ENCODE measurements around the gene CTNS.

The CTNS gene

DNA sequence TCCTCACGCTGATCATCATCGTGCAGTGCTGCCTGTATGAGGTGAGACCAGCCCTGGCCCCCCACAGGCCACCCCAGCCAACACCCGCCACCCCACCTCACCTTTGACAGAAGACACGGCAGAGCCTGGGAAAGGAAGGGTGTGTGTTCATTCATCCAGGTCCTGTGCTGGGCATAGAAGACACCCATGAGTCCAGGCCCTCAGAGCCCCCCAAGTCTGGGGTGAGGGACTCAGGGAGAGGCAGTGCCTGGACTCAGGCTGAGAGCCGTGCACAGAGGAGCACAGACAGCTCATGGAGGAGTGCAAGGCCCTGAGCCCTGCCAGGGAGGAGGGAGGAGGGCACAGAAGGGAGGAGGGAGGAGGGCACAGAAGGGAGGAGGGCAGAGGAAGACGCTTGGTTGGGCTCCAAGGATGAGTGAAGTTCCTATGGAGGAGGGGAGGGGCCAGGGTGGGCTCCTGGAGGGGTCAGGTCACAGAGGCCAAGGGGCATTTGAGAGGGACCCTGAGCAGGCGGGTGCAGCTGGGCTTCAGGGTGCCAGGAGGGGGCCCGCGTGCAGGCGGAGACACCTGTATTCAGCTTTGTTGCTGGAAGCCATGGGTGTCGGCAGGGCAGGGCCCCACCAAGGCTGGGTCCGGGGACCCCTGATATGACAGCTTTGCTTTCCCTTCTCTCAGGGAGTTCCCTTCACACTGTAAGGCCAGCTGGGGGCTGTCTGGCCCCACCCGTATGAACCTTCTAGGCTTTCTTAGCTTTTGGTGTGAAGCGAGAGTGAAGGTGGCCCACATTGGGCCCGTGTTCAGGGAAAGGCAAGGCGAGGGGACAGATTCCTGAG lies 20.4 kb downstream of the CTNS start:
- H4K20me1 ChIP-seq: no peaks in the 10 kb centered on the region
- no peak overlapping the region for H3K9ac ChIP-seq
- TF ChIP-seq Cebpa-rat (IDR thresholded peaks at IDR 0.05): no peak

DNA sequence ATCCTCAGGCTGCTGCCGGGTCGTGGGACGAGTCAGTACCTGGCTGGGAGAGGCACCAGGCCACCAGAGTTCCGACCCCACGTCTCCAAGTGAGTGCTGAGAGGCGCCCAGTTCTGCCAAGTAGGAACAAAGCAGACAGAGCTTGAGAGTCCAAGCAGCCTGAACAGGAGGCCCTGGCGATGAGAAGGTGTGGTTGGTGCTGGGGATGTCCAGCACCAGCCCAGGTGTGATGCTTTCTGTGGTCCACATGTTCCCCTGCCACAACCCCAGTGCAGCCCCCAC lies 21.0 kb downstream of the CTNS start:
- no peaks in the 10 kb centered on the region for H3K27me3 ChIP-seq
- H3K4me1 ChIP-seq: no peaks in the 10 kb centered on the region
- H3K4me2 ChIP-seq: no peak overlapping the region
- no peak overlapping the region for H3K27ac ChIP-seq
- H3K36me3 ChIP-seq: peaks cover 68% of the 10 kb centered on the region
- H4K20me1 ChIP-seq: no peaks in the 10 kb centered on the region
- no peak overlapping the region for H3K4me3 ChIP-seq
- no peak overlapping the region for H3K9ac ChIP-seq
- no peaks in the 10 kb centered on the region for H3K9me3 ChIP-seq
- TF ChIP-seq Cebpa-rat (IDR thresholded peaks at IDR 0.05): no peak

More for the DNA sequence above, 20.4 kb downstream of the CTNS start:
- Histone ChIP-seq H3K36me3 (peaks cover 62% of the 10 kb centered on the region), H3K9me3 (no peaks in the 10 kb centered on the region), H3K4me1 (no peaks in the 10 kb centered on the region), H3K27me3 (no peaks in the 10 kb centered on the region), H3K4me3 (no peak overlapping the region), H3K4me2 (no peak overlapping the region), H3K27ac (no peak overlapping the region)

DNA sequence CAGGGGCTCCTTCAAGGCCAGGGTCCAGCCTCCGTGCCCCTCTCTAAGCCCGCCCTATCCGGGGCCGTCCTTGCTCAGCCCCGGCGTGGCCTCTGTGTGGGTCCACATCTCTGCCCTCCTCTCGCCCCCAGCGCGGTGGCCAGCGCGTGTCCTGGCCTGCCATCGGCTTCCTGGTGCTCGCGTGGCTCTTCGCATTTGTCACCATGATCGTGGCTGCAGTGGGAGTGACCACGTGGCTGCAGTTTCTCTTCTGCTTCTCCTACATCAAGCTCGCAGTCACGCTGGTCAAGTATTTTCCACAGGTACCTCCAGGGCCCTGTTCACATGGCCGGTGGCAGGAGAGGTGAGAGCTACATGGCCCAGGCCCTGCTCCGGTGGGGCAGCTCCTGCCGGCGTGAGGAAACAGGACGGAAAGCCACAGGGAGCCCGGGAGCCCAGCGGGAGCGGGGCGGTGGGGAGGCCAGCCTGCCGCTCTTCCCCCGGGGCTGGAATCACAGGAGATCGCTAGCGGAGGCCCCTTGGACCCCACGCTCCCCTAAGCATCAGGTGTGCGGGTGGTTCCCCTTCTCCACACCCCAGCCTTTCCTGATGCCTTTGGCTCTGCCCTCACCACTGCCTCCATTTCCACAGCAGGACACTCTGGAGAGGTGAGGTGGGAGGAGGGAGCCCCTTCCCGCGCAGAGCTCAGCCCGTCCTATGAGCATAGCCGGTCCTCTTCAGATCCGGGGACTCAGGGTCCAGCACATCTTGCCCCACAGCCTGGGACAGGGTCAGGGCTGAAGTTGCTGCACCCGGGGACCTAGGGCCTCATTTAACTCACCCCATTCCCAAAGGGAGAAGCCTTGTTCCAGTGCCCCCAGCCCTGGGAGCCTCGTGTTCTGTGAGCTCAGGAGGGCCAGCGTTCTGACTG lies 21.6 kb downstream of the CTNS start:
- Histone ChIP-seq H4K20me1 (no peaks in the 10 kb centered on the region), H3K4me3 (no peak overlapping the region), H3K4me2 (no peak overlapping the region), H3K36me3 (peaks cover 68% of the 10 kb centered on the region), H3K9ac (no peak overlapping the region), H3K4me1 (no peaks in the 10 kb centered on the region), H3K9me3 (no peaks in the 10 kb centered on the region), H3K27ac (no peak overlapping the region), H3K27me3 (no peaks in the 10 kb centered on the region)
- no peak for TF ChIP-seq Cebpa-rat (IDR thresholded peaks at IDR 0.05)

DNA sequence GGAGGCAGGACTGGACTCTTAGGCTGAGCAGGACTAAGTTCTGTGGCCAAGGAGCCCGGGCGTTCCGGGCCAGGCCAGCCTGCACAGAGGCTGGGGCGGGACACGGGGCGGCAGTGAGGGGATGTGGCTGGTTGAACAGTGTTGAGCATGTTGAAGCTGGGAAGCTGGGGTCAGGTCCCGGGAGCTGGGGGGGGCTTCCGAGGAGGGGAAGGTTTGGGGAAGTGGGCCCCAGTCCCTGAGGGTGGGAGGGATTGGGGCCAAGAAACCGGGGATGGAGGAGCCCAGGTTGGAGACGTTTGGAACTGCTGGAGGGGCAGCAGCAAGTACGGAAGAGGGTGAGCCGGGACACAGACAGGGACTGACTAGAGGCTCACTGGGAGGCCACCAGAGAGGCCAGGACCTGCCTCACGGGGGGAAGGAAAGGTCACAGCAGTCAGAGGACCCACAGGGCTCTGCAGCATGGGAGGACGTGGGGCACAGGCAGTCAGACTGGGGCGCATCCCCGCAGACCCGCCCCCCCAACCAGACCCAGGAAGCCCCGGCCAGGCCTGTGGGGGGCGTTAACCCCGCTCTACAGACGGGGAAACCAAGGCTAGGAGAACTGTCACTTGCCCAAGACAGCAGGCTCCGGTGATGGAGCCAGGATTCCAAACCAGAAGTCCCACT lies 22.4 kb downstream of the CTNS start:
- Histone ChIP-seq H3K36me3 (peaks cover 72% of the 10 kb centered on the region), H3K9me3 (no peaks in the 10 kb centered on the region), H3K9ac (no peak overlapping the region), H3K27me3 (no peaks in the 10 kb centered on the region), H3K4me1 (no peaks in the 10 kb centered on the region), H3K27ac (no peak overlapping the region), H3K4me3 (no peak overlapping the region), H4K20me1 (no peaks in the 10 kb centered on the region), H3K4me2 (no peak overlapping the region)
- TF ChIP-seq Cebpa-rat (IDR thresholded peaks at IDR 0.05): no peak

DNA sequence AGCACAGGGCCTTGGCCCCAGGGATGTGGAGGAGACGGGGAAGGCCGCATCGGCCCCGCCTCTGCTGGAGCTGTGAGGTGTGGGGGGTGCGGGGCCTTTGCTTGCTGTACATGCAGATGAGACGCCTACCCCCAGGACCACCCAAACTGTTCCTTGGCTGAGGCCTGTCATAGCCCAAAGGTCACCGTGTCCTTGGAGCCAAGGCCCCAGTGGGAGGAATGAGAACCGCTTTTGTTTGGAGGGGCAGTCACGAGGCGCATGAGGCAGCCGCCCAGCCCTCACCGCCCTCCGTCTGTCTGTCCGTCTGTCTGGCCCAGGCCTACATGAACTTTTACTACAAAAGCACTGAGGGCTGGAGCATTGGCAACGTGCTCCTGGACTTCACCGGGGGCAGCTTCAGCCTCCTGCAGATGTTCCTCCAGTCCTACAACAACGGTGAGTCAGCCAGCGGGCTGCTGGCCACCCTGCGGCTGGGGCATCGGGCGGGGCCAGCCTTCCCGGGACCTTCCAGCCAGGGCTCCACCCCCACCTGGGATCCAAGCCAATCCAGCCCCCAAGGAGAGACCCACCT lies 23.1 kb downstream of the CTNS start:
- TF ChIP-seq Cebpa-rat (IDR thresholded peaks at IDR 0.05): no peak
- Histone ChIP-seq H3K4me2 (no peak overlapping the region), H4K20me1 (0 out of 2 replicates have a peak, but pooled peaks cover 6% of the 10 kb centered on the region), H3K9me3 (no peaks in the 10 kb centered on the region), H3K36me3 (peaks cover 79% of the 10 kb centered on the region), H3K4me1 (no peaks in the 10 kb centered on the region), H3K4me3 (no peak overlapping the region), H3K27ac (no peak overlapping the region), H3K27me3 (no peaks in the 10 kb centered on the region), H3K9ac (no peak overlapping the region)

DNA sequence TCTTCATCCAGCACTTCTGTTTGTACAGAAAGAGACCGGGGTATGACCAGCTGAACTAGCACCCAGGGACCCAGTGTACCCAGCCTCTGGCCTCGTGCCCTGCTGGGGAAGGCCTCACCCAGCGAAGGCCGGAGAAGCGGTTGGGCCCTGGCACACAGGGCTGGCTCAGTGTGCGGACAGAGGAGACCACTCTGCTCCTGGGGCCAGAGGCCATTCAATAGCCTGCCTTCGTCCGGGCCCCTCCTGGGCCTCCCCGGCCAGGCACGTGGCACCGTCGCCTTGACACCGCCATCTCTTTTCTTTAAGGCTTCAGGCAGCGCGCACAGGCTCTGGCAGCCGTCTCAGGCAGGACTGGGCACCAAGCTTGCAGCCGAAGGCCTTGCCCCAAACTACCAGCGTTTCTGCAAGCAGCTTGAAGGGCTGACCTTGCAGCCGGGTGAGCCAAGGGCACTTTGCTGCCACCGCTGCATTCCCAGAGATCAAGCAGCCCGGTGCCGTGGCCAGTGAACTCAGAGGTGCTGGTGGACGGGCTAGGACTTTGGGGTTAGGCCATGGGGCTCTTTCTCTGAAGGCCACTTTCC lies 23.8 kb downstream of the CTNS start:
- H3K27ac ChIP-seq: no peak overlapping the region
- TF ChIP-seq Cebpa-rat (IDR thresholded peaks at IDR 0.05): no peak
- 0 out of 2 replicates have a peak, but pooled peaks cover 11% of the 10 kb centered on the region for H4K20me1 ChIP-seq
- peaks cover 75% of the 10 kb centered on the region for H3K36me3 ChIP-seq
- no peak overlapping the region for H3K4me2 ChIP-seq
- H3K9ac ChIP-seq: no peak overlapping the region
- no peaks in the 10 kb centered on the region for H3K4me1 ChIP-seq
- no peak overlapping the region for H3K4me3 ChIP-seq
- no peaks in the 10 kb centered on the region for H3K9me3 ChIP-seq
- no peaks in the 10 kb centered on the region for H3K27me3 ChIP-seq

DNA sequence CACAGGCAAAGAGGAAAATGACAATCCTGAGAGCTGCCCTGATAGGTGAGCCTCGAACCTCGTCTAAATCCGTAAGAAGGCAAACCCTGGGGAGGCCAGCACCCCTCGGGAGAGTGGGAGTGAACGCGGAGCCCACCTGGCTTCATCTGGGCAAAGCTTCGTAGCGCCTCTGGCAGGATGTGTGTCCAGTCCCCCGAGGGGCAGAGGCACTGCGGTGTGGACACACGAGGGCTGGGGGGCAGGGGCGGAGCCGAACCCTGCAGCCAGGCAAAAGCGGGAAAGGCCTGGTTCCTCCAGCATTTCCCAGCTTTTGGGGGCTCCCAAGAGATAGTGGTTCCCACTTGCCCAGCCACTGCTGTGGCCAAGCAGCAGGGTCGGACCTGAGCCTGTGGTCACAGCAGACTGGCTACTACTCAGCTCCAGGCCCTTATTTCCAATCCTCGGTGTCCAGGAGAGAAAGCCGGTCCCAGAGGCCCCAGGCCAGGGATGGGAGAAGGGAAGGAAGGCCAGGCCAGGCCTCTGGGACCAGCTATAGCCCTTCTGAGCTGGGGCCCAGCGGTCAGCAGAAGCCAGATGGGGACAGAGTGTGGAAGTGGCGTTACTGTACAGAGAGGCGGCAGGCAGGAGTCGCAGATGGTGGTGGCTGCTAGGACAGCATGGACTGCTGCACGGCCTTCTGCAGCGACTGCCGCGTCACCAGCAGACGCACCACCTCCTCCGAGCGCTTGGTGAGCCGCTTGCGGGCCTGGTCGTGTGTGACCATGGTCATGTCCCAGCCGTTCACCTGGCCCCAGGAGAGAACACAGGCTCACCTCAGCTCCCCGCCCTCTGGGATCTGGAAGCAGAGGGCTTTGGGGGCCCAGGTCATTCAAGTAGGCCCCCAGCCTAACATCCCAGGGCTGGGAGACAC lies 26.8 kb downstream of the CTNS start:
- no peak overlapping the region for H3K4me2 ChIP-seq
- H3K9ac ChIP-seq: no peak overlapping the region
- peaks cover 62% of the 10 kb centered on the region for H3K36me3 ChIP-seq
- H3K9me3 ChIP-seq: no peaks in the 10 kb centered on the region
- no peak overlapping the region for H3K27ac ChIP-seq
- no peak overlapping the region for H3K4me3 ChIP-seq
- TF ChIP-seq Cebpa-rat (IDR thresholded peaks at IDR 0.05): no peak
- peaks cover 35% of the 10 kb centered on the region for H4K20me1 ChIP-seq
- H3K4me1 ChIP-seq: peaks cover 22% of the 10 kb centered on the region
- no peaks in the 10 kb centered on the region for H3K27me3 ChIP-seq

DNA sequence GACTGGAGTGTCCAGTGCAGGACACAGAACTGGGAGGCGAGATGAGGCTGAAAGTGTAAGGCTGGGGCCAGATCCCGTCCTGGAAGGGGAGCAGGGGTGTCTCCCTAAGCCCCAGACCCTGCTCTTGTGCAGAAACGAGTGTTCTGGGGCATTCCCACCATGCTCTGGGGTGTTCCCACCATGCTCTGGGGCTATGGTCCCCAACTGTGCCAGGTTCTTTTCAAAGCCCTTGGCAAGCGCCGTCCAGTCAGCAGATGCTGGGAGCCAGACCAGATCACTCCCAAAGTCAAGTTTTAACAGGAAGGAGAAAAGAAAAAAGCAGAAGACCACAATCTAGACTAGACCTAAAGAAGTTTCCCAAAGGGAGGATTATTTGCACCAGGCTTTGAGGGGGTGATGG lies 29.3 kb downstream of the CTNS start:
- Histone ChIP-seq H3K36me3 (peaks cover 54% of the 10 kb centered on the region), H3K4me1 (peaks cover 35% of the 10 kb centered on the region), H3K27ac (no peak overlapping the region), H3K9me3 (no peaks in the 10 kb centered on the region), H3K4me3 (no peak overlapping the region), H4K20me1 (peaks cover 56% of the 10 kb centered on the region), H3K4me2 (0 out of 2 replicates have a peak overlapping the region, but pooled peaks have one; percentile 99), H3K9ac (0 out of 2 replicates have a peak overlapping the region, but pooled peaks have one; percentile 15), H3K27me3 (no peaks in the 10 kb centered on the region)
- TF ChIP-seq Cebpa-rat (IDR thresholded peaks at IDR 0.05): no peak
